Testis (tissue), 2 donors: Measurements from ENCODE around the gene LYL1.

Experiments used
- CTCF ChIP-seq, 3 experiments: fragments of 450-650 bp in 2 of 3; fragments of 200-600 bp in 1 of 3; sonication (generic) in 1 of 3; IDR thresholded peaks; one replicate each; pipeline ENCODE4 v1.5.1; 2016 to 2019; ENCODE audit warnings: antibody characterized with exemption in 3 of 3, mild to moderate bottlenecking in 2 of 3, moderate library complexity in 1 of 3
- POLR2A ChIP-seq: fragments of 450-650 bp; IDR thresholded peaks from one replicate; pipeline ENCODE4 v1.6.1; 2017; ENCODE audit warnings: antibody characterized with exemption, mild to moderate bottlenecking, moderate library complexity

DNA sequence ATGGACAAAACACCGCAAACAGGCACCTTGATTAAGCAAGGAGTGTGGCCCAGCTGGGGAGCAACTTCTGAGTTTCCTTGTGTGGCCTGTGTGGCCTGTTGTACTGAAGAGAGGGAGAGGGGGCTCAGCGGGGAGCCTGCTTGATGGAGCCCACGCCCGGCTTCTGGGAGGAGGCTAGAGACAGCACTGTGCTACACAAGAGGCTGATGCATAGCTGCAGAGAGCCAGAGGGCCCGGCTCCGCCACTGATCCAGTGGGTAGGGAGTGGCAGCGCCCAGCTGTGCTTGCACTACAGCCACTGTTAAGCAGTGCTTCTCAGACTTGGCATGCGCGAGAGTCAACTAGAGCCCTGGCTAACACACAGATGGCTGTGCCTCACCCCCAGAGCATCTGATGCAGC is 19.0 kb downstream of the LYL1 start:
- no peak for TF ChIP-seq CTCF (IDR thresholded peaks at IDR 0.05)
- no peak for TF ChIP-seq POLR2A
